Epithelial cell of prostate (primary cell): ENCODE data around the gene CORO2B.

Experiments used
- DNase-seq: peaks from one replicate; pipeline ENCODE4 v3.0.0-alpha.2; 2011; ENCODE audit warnings: low read depth, low spot score
- H3K27ac ChIP-seq: fragments of 450-650 bp; 2 replicates; pipeline ENCODE4 v1.5.1; 2017; ENCODE audit warnings: mild to moderate bottlenecking

Gene CORO2B

DNA sequence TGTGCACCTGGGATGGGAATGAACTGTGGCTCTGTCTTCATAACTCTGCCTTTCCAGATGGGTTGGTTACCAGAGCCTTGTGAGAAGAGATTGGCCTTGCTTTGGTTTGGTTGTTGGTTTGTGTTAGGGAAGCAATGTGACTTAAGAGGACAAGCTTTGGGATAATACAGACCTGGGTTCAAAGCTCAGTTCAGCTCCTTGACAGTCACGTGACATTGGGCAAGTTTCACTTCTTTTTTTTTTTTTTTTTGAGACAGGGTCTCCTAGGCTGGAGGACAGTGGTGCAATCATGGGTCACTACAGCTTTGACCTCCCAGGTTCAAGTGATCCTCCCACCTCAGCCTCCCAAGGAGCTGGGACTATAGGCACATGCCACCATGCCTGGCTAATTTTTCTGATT lies 42.7 kb downstream of the CORO2B start:
- DNase-seq = no peak
- no peak overlapping the region for H3K27ac ChIP-seq

DNA sequence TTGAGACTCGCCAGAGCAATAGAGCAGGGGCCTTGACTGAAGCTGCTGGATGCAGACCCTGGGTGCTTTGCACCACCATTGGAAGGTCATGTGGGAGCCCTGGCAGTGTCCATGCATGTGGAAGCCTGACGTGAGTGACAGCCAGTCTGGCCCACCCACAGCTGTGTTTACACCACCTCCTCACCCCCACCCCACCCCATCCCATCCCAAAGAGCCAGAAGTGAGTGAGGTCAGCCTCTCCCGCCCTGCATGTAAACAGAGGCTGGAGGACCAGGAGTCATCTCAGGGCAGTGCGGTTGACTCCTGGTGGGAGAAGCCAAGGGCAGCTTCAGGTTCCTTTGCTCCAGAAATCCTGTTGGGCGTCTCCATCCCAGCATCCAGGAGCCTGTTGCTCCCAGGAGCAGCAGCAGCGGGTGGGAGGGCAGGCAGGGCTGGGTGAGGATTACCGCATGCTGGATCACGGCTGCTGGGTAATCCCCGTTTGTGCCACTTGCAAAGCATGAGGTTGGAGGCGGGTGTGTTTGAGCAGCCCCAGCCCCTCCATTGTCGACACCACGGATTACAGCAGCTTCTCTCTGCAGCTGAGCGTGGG lies 44.6 kb downstream of the CORO2B start:
- DNase-seq = no peak
- no peak overlapping the region for H3K27ac ChIP-seq

DNA sequence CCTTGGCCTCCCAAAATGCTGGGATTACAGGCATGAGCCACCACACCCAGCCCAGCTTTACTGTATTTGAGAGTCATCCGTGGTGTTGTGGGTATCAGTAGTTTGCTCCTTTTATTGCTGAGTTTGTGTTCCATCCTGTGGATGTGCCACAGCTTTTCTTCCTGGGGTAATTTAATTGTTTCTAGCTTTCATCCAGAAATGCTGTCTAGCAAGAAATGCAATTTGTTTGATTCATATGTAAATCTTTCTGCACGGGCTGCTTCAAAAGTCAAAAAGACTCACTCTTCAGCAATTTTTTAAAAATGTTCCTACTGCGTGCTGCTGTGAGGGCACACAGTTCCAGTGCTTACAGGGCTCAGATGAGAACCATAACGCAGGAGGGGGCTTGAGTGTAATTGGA lies 47.1 kb downstream of the CORO2B start:
- no peak for DNase-seq
- H3K27ac ChIP-seq = no peak overlapping the region

DNA sequence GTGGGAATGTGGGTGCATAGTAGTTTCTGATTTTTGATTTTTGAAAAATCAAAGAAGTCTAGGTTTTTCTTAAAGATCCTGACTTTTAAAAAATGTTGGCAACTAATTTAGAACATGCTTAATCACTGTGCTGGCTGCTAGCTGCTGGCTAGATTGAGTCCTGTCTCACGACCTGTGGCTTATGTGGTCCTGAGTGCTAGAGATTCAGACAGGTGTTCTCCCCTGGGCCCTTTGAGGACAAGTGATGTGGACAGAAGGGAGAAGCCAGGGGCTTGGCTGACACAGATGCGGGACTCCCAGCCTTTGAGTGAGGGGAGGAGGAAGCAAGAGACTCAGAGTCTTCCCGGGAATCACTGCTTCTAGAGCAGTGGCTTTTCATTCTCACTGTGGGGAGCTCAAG lies 47.5 kb downstream of the CORO2B start:
- no peak for DNase-seq
- no peak overlapping the region for H3K27ac ChIP-seq

DNA sequence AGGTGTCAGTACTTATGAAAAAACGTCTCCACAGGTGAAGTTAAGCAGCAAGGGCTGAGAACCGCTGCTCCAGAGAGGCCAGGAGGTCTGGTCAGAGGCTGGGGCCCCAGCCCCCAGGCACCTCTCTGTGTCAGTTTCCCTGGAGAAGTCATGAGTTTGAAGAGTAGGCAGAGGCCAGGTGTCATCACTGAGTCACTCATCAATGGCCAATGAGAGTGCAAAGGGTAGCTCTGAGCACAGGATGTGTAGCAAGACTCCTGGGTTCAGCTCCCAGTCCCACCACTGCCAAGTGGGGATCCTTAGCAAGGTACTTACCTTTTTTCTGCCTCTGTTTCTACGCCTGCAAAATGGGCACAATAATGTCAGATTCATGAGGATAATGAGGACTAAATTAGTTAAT lies 47.9 kb downstream of the CORO2B start:
- no peak for DNase-seq
- H3K27ac ChIP-seq = no peak overlapping the region

DNA sequence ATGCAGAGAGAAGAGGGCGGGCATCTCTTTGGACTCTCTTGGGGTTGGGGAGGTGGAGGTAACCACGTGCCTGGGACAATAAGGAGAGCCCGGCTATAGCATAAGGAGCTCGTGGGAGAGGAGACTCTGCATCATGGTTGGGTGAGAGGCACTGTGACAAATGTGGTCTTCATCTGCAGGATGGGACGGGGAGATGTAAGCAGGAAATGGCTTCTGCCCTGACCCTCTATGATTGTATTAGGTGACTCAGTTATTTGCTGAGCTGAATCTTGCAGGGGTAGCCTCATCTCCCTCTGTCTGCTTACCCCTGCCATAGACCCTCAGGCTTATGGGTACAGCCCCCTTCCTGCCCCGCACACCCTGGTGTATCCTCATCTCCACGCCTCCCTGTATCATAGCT lies 48.7 kb downstream of the CORO2B start:
- no peak overlapping the region for H3K27ac ChIP-seq
- DNase-seq = no peak

DNA sequence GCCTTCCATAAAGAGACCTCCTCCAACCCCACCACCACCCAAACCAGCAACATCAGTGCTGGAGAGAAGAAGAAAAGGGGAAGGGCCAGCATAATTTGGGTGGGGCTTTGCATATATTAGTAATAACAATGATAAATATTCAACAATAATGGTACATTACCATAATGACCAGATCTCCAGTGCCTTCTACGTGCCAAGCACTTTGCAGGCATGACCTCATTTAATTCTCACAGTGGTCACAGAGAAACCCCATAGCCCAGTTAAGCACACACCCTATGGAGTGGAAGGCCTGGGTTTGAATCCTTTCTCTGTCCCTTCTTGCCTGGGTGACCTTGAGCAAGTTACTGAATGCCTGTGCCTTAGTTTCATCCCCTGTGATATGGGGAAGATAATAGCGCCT lies 49.2 kb downstream of the CORO2B start:
- no peak for DNase-seq
- H3K27ac ChIP-seq = no peak overlapping the region

DNA sequence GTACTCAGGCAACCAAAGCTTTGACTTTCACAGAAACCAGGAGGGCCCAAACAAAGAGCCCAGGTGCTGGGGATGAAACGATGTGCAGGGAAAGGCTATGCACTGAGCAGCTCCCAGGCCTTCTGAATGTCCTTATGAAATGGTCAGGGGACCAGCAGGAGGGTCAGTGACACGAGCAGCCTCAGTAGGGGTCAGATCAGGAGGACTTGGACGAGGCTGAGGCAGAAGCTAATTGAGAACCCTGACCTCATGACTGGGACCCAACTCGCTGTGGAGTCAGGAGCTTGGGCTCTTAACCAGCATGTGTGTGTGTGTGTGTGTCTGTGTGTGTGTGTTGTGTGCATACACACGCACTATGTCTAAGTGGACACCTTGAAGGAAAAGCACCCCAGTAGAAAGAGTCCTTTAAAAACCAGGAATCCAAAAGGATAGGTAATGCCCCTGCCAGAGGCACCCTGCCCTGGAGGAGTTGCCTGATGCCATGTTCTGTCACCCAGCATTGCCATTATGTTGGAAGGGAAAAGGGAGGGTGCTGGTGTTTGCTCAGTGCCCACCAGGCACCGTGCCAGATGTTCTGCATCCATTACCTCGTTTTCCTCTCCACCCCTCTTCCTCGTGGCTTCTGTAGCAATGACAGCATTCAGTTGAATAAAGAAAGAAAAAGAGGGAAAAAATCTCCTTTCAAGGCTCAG lies 50.9 kb downstream of the CORO2B start:
- H3K27ac ChIP-seq = no peak overlapping the region
- no peak for DNase-seq

DNA sequence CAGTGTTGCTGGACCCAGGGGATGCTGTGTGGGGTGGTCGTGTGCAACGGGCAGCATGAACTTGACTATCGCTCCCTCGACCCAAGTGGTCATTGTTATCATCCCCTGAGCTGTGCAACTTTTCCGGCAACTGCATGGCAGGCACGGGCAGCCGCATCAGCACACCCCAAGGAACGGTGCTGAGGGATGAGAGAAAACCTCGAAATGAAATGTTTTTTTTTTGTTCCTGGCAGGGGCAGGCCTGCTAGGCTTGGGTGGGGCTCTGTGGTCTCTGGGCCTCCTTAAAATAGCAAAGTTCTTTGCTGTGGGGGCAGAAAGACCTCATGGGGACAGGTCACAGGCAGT lies 51.4 kb downstream of the CORO2B start:
- no peak overlapping the region for H3K27ac ChIP-seq
- DNase-seq = no peak

DNA sequence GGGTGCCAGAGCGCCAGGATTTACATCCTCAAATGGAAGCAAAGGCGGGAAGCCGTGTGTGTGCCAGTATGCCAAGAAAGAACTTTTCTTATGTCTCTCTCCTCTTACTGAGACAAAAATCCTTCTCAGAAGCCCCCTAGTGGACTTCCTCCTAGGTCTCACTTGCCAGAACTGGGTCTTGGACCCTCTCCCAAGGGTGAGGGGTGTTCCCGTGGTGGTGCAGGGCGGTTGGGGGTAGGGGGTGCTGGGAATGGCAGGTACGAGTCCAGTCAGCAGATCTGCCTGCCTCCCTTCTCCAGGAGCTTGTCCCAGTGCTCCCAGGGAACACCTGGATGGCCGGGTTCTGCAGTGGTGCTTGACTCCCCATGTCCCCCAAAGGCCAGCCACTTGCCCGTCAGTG lies 52.0 kb downstream of the CORO2B start:
- no peak overlapping the region for H3K27ac ChIP-seq
- DNase-seq = no peak

DNA sequence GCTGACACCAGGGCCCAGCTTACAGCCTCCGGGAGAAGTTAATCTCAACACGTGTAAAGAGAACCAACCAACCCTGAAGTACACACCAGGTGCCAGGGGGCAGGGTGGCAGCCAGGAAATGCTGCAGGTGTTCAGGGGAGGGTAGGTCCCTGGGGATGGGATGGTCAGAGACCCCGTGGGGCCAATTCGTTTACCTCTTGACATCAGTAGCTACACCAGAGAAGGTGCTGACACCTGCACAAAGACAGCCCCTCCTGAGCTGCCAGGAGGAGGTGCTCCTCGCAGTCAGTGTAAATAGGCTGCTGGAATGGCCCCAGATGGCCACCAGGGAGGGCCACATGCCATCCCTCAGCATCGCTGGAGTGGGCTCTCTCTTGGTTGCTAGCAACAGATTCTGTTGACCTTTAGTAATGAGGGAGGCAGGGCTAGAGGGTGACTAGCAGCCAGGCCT lies 52.8 kb downstream of the CORO2B start:
- no peak overlapping the region for H3K27ac ChIP-seq
- no peak for DNase-seq

DNA sequence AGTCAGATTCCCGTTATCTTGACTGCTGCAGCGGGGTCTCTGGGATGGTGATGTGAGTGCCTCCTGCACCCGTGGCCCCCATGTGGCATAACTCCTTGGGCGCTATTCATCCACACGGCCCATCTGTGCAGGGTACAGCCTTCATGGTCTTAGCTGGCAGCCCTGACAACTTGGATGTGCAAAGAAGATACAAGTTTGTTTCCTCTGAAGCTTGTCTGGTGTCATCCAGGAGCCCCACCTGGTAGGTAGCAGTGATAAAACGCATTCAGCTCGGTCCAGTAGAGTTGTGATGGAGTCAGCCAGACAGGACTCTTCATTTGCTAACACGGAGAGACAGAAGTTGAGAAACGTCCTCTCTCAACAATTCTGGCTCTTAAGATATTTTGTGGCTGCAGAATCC lies 53.3 kb downstream of the CORO2B start:
- DNase-seq = no peak
- H3K27ac ChIP-seq = no peak overlapping the region

DNA sequence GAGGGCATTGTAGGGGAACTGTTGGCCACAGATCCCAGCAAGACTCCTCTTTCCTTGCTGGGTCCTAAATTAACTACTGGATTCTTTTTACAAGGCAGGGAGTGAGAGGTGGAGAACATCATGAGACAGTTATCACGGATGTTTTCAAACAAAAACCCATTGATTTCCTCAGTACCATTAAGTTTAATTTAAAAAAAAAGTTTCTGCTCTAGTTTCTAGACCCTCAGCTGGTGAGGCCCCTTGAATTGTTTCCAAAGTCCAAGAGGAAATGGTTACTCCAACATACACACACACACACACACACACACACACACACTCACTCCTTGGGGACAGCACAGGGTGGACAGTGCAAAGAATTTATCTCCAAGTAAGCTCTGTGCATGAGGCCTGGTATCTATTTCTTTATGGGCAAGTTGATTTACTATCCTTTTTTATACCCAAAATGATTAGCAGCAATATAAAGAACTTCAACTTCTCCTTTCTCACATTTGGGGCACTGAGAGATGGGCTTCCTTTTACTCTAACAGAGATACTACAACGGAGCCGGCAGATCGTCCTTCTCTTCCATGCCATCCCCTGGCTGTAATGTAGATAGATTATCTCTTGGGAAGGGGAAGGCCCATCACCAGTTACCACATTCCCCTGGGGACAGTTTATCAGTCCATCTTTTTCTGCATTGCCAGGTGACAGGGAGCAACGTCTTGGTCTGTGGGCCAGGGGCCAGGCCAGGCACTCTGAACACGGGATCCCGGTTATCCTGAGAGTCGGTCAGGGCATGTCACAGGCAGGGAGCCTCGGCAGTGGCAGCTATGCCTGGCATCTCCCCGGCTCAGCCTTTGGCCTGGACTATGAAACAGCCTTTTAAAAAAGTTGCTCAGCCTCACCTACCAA lies 54.7 kb downstream of the CORO2B start:
- H3K27ac ChIP-seq = no peak overlapping the region
- DNase-seq = no peak

DNA sequence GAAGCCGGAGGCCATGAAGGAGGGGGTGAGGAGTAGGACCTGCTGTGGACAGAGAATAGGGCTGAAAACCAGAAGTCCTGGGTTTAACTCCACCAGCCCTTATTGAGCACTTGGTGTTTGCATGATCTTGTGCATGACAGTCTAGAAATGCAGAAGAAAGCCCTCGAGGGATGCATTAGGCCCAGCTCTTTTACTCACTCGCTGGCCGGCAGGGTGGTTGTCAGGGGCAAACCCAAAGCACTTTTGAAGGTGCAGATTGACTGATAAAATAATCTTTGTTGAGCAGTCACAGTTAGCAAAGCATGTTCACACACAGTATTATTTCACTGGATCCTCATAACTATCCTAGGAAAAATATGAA lies 55.3 kb downstream of the CORO2B start:
- no peak for DNase-seq
- no peak overlapping the region for H3K27ac ChIP-seq

DNA sequence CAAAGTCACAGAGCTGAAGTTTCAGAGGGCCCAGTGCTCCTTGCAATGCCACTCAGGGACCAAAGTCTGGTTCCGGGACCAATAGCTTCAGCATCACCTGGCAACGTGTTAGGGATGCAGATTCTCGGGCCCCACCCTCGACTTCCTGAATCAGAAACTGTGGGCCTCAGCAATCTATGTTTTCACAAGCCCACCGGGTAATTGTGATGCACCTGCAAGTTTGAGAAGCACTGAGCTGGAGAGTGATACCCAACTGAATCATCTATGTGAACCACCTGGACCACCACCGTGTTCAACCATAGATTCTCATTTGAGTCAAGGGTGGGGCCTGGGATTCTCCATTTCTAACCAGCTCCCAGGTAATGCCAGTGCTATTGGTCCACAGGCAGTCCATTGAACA lies 55.7 kb downstream of the CORO2B start:
- DNase-seq = no peak
- no peak overlapping the region for H3K27ac ChIP-seq

DNA sequence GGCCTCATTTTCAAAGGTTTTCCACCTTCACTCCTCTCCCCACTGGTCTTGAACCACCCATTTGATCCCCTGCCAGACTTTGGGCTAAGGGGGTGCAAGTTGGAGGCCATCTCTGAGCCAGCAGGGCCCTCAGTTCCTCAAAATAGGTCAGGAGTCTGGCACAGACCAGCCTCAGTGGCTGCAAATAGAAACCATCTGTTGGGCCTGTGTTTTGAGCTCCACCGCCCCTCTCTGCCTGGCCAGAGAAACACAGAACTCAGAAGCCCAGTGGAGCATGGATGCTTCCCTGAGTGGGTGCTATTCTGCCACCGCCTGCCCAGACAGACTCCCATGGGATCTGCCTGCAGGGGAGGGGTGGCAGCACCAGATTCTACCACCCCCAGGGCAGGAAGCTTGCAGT lies 56.3 kb downstream of the CORO2B start:
- no peak overlapping the region for H3K27ac ChIP-seq
- no peak for DNase-seq

DNA sequence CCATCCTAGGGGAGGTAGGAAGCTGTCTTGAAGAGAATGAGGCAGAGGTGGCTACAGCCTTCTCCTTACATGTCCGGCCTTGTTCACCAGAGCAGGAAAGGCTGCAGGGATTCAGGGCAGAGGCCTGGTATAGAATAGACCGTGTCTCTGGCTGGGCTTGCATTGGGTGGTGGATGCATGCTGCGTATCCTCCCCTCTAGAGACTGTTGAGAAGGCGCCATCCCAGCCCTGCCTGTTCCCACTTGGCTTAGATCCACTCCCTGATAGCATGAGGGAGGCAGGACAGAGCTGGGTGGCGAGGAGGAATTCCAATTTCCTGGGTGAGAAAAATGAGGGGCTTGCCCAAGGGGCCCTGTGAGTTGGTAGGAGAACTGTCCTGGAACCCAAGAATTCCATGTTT lies 57.5 kb downstream of the CORO2B start:
- DNase-seq = no peak

DNA sequence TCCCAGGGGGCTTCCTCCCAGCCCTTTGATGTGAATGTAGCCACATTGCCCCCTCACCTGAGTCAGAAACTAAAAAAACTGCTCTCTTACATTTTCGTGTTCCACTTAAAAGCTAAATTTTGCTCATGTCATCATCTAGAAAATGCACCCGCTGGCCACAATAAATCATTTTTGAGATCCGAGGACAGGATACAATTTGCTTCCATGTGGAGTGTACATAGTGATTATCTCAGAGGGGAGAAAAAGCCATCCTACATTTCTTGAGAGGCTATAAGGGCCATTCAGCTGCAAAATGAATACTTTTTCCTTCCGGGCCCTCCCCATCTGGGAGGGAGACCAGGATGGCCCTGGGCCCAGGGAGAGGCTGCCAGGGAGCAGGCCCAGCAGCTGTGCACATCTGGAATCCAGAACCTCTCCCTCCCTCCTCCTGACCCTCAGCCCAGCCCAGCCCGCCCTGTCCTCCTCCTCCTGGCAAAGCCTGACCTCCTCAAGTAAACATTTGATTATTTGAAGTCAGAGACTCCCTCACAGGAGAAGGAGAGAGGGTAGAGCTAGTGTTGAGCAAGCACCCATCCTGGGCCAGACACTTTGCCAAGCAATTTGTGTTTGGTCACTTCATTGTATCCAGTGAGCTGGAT lies 59.1 kb downstream of the CORO2B start:
- DNase-seq = no peak
- H3K27ac ChIP-seq = peak overlapping the region; percentile 95

More for the DNA sequence above, 57.5 kb downstream of the CORO2B start:
- no peak overlapping the region for H3K27ac ChIP-seq

DNA sequence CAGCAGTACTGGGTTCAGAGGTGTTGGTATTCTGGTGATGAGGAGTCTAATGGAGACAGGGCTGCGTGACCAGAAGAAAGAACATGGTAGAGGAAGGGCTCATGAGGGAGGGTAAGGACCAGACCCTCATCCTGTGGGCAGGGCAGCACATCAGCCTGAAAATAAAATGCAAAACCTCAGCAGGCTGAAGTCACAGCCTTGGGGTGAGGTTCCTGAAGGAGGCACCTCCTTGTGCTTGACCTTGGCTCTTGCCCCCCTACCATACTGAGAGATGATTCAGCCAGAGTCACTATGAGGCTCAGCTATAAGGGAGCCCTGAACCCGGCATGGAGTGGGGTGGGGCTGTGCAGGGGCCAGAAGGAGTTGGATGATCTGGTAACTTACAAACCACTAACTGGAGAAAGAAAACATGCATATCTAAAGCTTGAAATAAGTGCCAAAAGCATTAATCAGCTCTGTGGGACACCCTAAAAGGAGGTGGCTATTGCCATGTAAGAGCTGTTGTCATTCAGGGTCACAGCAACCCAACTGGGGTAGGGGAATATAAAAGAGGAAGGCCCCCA lies 60.2 kb downstream of the CORO2B start:
- H3K27ac ChIP-seq = peak overlapping the region; percentile 95
- no peak for DNase-seq

DNA sequence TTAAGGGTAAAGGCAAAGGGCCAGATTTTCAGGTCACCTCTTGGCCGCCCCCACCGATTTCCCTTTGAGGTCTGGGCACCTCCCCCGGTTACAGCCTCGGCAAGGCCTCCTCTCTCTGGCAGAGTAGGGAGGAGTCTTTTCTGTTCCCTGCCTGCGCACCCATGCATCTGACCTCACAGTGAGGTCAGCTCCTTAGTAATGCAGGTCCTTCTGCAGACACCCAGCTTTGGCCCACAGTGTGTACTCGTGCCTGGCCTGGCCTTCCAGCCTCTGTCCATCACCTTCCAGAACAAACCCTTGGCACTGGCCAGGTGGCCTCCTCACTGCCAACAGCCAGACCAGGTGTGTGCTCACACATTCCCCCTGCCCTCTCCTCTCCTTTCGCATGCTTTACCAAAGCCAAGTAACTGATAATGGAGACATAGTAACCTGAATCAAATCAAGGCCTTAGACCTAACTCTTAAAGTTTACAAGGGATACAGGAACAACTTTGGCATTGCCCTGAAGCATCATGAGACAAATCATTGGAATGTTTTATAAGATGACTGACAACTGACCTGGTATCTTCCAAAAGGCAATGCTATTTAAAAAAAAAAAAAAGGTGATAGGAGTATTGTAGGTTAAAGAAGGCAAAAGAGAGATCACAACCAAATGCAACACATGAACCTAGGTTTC lies 61.3 kb downstream of the CORO2B start:
- no peak for DNase-seq
- H3K27ac ChIP-seq = peak overlapping the region; percentile 95
